Activated CD8-positive, alpha-beta memory T cell treated with anti-CD3 and anti-CD28 coated beads for 4 hours (primary cell): ENCODE results near the gene MYH9.
"Not testable (repeated sequence)": the region's sequence is repeated elsewhere in the genome, so short reads cannot be mapped to it uniquely, and the experiment has no call there.

Experiments
- DNase-seq, 2 donors: peaks; one replicate each; pipeline ENCODE4 v3.0.0-alpha.2; 2020; ENCODE audit warnings: low read depth in 2 of 2

The MYH9 gene

GRCh38 chr22:36293606-36294292 is 94.0 kb downstream of the MYH9 start:
- DNase-seq, result no peak

DNA sequence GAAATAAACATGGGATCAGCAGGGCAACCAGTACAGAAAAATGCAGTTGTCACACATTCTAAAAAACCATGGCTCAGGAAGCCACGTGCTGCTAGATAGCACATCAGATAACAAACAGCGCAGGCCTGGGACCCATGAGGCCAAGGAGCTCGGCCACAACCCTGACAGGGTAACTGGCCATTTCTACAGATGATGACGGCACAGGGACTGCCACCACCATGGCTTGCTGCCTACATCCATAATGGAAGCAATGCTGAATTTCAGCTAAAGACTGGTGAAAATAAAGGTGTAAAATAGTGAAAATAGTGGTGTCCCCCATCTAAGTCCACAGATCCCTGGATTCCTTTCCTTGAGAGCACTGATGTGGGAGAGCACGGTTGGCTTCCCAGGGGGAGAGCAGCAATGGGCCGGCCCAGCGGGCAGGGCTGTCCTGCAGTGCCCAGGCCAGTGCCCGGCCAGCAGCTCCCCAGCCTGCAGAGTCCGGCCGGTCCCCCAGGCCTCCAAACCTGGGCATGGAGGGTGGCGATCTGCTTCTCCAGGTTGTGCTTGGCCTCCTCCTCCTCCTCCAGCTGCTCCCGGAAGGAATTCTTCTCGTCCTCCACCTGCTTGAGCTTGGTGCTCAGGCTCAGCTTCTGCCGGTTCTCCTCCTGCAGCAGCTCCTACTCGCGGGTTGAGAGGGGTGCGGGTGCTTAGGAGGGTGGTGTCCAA is 94.8 kb downstream of the MYH9 start:
- no peak for DNase-seq

GRCh38 chr22:36291831-36292740 is 95.7 kb downstream of the MYH9 start:
- no peak for DNase-seq

DNA sequence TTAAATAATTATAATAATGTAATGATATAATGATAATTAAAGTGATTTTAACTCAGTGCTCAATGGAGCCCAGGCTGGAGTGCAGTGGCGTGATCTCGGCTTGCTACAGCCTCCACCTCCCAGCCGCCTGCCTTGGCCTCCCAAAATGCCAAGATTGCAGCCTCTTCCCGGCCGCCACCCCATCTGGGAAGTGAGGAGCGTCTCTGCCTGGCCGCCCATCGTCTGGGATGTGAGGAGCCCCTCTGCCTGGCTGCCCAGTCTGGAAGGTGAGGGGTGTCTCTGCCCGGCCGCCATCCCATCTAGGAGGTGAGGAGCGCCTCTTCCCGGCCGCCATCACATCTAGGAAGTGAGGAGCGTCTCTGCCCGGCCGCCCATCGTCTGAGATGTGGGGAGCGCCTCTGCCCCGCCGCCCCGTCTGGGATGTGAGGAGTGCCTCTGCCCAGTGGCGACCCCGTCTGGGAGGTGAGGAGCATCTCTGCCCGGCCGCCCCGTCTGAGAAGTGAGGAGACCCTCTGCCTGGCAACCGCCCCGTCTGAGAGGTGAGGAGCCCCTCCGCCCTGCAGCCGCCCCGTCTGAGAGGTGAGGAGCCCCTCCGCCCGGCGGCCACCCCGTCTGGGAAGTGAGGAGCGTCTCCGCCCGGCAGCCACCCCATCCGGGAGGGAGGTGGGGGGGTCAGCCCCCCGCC is 97.2 kb downstream of the MYH9 start:
- not testable (repeated sequence) for DNase-seq

GRCh38 chr22:36289948-36290371 is 97.8 kb downstream of the MYH9 start:
- DNase-seq, result not testable (repeated sequence)

DNA sequence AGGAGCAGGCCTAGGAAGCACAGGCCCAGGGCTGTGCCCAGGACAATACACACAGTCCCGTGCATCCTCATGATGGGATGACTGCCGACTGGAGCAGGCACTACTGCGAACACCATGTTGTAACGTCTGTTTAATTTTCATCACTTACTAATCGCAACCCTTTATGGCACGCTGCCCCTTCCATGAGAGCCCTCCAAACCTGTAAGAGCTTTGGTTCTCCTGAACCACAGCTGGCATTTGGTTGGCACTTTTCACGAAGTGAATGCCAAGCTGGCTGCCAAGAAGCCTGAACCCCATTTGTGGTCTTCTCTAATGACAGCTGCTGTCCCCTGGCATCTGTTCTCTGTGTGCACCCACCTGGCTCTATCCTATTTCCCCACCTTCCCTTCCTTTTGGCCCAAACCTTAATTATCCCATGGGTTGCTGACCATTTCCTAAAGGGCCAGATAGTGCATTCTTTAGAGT is 98.3 kb downstream of the MYH9 start:
- no peak for DNase-seq

GRCh38 chr22:36288571-36289405 is 99.0 kb downstream of the MYH9 start:
- no peak for DNase-seq

- DNase-seq, result no peak
Measured at GRCh38 chr22:36287881-36288515, 99.8 kb downstream of the MYH9 start.

DNA sequence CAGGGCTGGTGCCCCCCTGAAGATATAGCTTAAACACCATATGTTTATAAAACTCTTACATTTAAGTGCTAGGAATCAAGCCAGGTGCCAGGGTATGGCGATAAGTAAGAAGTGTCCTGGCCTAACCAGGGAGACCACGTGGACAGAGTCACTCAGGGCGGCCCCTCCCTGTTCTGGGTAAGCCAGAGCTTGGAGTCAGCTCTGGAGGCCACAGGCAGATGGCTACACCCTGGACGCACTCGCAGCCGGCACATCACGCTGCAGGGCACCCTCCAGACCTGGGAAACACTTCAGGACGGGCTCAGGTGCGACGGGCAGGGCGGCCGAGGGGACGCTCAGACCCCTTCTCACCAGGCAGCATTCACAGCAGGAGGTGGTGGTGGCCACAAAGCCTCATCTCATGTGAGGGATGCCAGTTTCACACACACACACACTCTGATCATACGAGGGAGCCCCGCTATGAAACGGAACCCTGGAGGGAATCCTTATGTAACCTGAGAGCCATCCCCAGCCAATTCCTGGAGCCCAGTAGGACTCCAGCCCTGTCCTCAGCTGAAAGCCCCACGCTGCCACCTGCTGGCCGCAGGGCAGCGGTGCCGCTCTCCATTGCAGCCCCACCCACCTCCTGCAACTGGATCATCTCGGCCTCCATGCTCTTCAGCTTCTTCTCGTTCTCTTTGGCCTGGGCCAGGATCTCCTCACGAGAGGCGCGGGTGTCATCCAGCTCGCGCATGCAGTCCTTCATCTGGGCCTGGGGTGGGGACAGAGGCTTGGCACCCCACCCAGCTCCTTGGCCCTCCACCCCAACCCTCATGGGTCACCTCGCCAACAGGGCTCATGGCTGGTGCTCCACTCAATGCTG is 101.4 kb downstream of the MYH9 start:
- peak in 1 of 2 donors; percentile 39 for DNase-seq

GRCh38 chr22:36285545-36285944 is 102.2 kb downstream of the MYH9 start:
- DNase-seq, result no peak

- no peak for DNase-seq
Measured at GRCh38 chr22:36285017-36285416, 102.8 kb downstream of the MYH9 start.

- no peak for DNase-seq
Measured at GRCh38 chr22:36284171-36284571, 103.6 kb downstream of the MYH9 start.

- DNase-seq, result no peak
Measured at GRCh38 chr22:36282328-36282831, 105.4 kb downstream of the MYH9 start.

GRCh38 chr22:36281781-36282327 is 105.9 kb downstream of the MYH9 start:
- DNase-seq, result no peak

DNA sequence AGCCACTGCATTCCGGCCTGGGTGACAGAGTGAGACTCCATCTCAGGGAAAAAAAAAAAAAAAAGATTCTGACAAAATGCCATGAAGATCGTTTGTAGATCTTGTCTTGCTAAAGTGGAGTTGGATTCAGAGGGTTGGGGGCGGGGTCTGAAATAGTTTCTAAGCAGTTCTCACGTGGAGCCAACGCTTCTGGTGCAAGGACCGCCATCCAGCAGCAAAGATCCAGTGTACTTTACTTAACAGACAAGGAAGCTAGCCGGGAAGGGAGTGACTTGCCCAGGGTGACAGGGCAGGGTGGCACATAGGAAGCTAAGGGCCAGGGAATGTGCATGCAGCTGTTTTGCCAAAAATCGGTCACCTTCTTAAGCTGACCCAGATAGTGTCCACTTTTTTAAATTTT is 107.4 kb downstream of the MYH9 start:
- no peak for DNase-seq

- no peak for DNase-seq
Measured at GRCh38 chr22:36279219-36279666, 108.5 kb downstream of the MYH9 start.

DNA sequence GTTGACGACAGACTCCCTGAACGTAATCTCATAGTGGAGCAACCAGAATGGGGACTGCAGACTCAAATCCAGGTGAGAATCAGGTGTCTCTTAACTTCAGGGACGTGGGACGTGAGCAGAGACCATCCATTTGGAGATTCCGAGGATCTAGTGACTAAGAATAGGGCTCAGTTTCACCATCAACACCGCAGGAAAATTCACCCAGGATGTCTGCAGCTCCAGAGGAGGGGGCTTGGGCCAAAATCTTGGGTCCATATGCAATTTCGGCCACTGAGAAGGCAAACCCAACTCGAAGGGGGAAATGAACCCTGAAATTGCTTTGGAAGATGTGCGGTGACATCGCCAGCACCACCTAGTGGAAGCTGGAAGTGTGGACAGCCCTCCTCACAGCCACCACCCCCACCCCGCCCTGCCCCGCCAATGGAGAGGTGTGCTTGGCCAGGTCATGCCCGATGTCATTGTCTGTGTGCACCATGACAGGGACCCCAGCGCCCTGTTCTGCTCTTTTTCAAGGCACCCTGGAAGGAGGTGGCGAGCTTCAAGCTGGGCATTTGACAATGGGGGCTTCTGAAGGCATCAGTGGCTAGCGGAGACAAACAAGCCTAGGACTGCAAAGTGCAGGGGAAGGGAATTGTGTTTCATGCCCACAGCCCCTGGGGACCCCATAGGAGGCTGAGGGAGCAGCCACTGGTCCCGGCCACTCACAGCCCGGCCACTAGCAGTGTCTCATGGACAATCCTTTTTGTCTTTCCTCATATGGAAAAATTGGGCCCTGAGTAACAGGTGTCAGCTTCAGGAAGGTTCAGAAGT is 110.1 kb downstream of the MYH9 start:
- DNase-seq, result peak; percentile 30

GRCh38 chr22:36274531-36274930 is 113.2 kb downstream of the MYH9 start:
- DNase-seq, result no peak
